Lower lobe of right lung (tissue), 2 donors: ENCODE measurements around the gene ADGRV1. TPM values are rescaled to one million over a fixed set of nuclear protein-coding genes. Genes with fewer than 3 reads are reported as not detected.
"Not testable (repeated sequence)": the region's sequence is repeated elsewhere in the genome, so short reads cannot be mapped to it uniquely, and the experiment has no call there.

Experiments used
- ATAC-seq, 2 donors: fragments of 200-7000 bp; cut with Tn5 transposase; one replicate each; pipeline ENCODE4 v1.9.1; 2020 to 2022; ENCODE audit warnings: mild to moderate bottlenecking in 2 of 2, moderate library complexity in 2 of 2
- DNase-seq: peaks from one replicate; pipeline ENCODE4 v3.0.0-alpha.2; 2020
- H3K27ac ChIP-seq: fragments of 200-600 bp; one replicate; pipeline ENCODE4 v1.8.0; 2022
- H3K27me3 ChIP-seq: fragments of 200-600 bp; one replicate; pipeline ENCODE4 v1.8.0; 2022; ENCODE audit warnings: low read depth
- H3K36me3 ChIP-seq: fragments of 200-600 bp; one replicate; pipeline ENCODE4 v1.8.0; 2022; ENCODE audit warnings: mild to moderate bottlenecking
- H3K4me1 ChIP-seq: fragments of 200-600 bp; one replicate; pipeline ENCODE4 v1.8.0; 2022
- H3K4me3 ChIP-seq: fragments of 200-600 bp; one replicate; pipeline ENCODE4 v1.8.0; 2022; ENCODE audit warnings: mild to moderate bottlenecking
- H3K9me3 ChIP-seq: fragments of 200-600 bp; one replicate; pipeline ENCODE4 v1.8.0; 2022
- intact Hi-C: fragments of 100-400 bp; cut with DNase I; formaldehyde crosslinking; loops from one replicate; pipeline ENCODE4 v1.11.0; 2022
- total RNA-seq: library from RNA; stranded (reverse); fragmentation: NEBNext Ultra II Directional; extraction: Animal tissue kit (Norgen Biotek cat#: 25700); gene quantifications from one replicate; pipeline ENCODE4 v1.2.1, GENCODE V29; 2021
- TF ChIP-seq, protein P1 (sequence below): fragments of 200-600 bp; IDR thresholded peaks from one replicate; pipeline ENCODE4 v1.8.0; 2022; ENCODE audit warnings: antibody characterized with exemption, mild to moderate bottlenecking
- donor health status: DM: no; HTN: yes; CAD: no; lungs with severe emphysema.

Gene ADGRV1
- total RNA-seq, 1 donor from 2014 or later: 49.7 TPM

DNA sequence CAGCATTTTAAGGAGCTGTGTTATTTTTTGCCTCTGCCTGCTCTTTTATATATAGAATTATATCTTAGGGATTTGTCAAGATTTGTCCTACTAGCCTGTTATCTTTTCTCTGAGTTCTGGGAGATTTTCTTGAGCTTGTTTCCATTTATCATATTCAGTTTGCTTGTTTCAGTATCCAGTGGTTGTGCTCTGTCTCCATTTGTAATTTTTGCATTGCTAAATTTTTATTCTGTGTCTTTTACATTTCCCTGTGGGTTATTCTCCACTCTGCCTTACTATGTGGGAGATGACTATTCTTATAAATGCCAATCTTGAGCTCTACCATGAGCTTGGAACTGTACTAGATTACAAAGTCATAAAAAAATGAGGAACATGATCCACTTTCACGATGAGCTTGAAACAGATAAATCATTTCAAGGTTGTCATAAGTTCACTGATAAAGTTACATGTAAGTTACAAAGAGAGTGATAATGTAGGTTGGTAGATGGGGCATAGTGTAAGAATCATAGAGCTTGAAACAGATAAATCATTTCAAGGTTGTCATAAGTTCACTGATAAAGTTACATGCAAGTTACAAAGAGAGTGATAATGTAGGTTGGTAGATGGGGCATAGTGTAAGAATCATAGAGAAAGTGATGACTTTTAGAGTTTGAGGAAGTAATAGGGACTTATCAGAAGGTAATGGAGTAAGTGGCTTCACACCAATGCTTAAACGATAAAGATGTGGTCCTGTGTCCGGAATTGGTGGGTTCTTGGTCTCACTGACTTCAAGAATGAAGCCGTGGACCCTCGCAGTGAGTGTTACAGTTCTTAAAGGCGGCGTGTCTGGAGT lies 287.3 kb downstream of the ADGRV1 start:
- H3K36me3 ChIP-seq: no peaks in the 10 kb centered on the region
- ATAC-seq (no peak), DNase-seq (no peak)
- TF ChIP-seq, protein P1, sequence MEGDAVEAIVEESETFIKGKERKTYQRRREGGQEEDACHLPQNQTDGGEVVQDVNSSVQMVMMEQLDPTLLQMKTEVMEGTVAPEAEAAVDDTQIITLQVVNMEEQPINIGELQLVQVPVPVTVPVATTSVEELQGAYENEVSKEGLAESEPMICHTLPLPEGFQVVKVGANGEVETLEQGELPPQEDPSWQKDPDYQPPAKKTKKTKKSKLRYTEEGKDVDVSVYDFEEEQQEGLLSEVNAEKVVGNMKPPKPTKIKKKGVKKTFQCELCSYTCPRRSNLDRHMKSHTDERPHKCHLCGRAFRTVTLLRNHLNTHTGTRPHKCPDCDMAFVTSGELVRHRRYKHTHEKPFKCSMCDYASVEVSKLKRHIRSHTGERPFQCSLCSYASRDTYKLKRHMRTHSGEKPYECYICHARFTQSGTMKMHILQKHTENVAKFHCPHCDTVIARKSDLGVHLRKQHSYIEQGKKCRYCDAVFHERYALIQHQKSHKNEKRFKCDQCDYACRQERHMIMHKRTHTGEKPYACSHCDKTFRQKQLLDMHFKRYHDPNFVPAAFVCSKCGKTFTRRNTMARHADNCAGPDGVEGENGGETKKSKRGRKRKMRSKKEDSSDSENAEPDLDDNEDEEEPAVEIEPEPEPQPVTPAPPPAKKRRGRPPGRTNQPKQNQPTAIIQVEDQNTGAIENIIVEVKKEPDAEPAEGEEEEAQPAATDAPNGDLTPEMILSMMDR: no peak
- H3K27ac ChIP-seq: no peak overlapping the region
- intact Hi-C loops: no loop called here
- no peaks in the 10 kb centered on the region for H3K9me3 ChIP-seq
- no peaks in the 10 kb centered on the region for H3K4me1 ChIP-seq
- no peak overlapping the region for H3K4me3 ChIP-seq
- H3K27me3 ChIP-seq: no peaks in the 10 kb centered on the region

DNA sequence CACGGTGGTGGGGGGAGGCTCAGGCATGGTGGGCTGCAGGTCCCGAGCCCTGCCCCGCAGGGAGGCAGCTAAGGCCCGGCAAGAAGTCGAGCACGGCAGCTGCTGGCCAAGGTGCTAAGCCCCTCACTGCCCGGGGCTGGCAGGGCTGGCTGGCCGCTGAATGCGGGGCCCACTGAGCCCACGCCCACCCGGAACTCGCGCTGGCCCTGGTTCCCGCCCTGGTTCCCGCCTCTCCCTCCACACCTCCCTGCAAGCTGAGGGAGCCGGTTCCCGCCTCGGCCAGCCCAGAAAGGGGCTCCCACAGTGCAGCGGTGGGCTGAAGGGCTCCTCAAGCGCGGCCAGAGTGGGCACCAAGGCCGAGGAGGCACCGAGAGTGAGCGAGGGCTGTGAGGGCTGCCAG lies 289.0 kb downstream of the ADGRV1 start:
- H3K9me3 ChIP-seq, H3K4me3 ChIP-seq, DNase-seq, H3K27ac ChIP-seq, intact Hi-C loops, H3K4me1 ChIP-seq, H3K27me3 ChIP-seq, H3K36me3 ChIP-seq, ATAC-seq: not testable (repeated sequence)

DNA sequence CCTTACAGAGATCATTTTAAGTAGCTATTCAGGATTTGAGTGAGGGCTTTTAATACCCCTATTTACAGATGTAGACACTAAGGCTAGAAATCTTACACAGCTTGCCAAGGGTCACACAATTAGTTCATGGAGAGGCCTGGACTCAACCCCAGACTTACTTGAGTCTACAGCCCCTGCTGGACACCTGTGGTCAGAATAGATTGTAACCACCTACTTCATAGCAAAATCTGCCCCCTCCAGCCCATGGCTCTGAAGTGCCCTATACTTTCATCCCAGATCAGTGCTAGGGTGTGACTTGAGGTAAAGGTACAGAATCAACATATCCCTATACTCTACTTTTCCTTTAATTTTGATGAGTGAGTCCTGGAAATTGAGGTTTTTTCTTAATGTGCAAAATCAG lies 291.3 kb downstream of the ADGRV1 start:
- intact Hi-C loops: no loop called here
- H3K36me3 ChIP-seq: no peaks in the 10 kb centered on the region
- ATAC-seq (no peak), DNase-seq (no peak)
- H3K4me1 ChIP-seq: no peaks in the 10 kb centered on the region
- TF ChIP-seq, protein P1: no peak
- no peaks in the 10 kb centered on the region for H3K27me3 ChIP-seq
- H3K4me3 ChIP-seq: no peak overlapping the region
- no peak overlapping the region for H3K27ac ChIP-seq
- no peaks in the 10 kb centered on the region for H3K9me3 ChIP-seq

DNA sequence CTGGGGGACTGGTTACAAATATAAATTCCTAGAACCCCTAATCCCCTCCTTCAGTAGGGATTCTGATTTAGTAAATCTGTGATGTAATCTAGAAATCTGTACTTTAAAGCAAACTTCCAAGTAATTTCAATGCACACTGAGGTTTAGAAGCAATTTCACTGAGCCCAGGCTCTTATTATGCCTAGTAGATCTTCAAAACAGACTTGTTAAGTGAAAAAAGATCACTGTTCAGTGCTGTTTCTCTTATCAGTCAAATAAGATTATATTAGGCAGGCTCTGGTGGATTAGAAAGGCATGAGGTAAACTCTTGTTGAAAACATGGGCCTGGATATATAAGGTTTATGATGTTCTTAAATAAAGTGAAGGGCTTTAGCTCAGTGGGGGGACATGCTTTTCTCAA lies 293.9 kb downstream of the ADGRV1 start:
- ATAC-seq (no peak), DNase-seq (no peak)
- Histone ChIP-seq H3K27me3 (no peaks in the 10 kb centered on the region), H3K9me3 (no peaks in the 10 kb centered on the region), H3K27ac (no peak overlapping the region), H3K4me3 (no peak overlapping the region), H3K36me3 (no peaks in the 10 kb centered on the region), H3K4me1 (no peaks in the 10 kb centered on the region)
- TF ChIP-seq, protein P1: no peak
- intact Hi-C loops: no loop called here

DNA sequence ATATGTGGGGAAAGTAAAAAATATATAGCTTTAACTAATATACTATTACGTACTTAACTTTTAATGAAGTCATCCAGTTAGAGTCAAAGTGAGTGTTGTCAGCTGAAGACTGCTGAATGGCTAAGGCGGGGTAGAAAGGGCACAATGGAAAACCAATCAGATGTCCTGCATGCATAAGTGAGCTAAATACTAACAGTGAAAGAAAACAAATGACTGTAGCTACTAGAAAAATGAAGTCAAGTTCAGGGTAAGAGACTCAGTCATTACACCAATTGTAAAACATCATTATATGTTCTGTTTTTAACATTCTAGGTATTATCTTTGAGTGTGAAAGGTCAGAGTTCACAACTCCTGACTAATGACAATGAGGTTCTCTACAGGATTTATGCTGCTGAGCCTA lies 295.2 kb downstream of the ADGRV1 start:
- Histone ChIP-seq H3K36me3 (no peaks in the 10 kb centered on the region), H3K4me3 (no peak overlapping the region), H3K27me3 (no peaks in the 10 kb centered on the region), H3K27ac (no peak overlapping the region), H3K9me3 (no peaks in the 10 kb centered on the region), H3K4me1 (no peaks in the 10 kb centered on the region)
- ATAC-seq: no peak
- intact Hi-C loops: no loop called here
- no peak for DNase-seq
- TF ChIP-seq, protein P1: no peak

DNA sequence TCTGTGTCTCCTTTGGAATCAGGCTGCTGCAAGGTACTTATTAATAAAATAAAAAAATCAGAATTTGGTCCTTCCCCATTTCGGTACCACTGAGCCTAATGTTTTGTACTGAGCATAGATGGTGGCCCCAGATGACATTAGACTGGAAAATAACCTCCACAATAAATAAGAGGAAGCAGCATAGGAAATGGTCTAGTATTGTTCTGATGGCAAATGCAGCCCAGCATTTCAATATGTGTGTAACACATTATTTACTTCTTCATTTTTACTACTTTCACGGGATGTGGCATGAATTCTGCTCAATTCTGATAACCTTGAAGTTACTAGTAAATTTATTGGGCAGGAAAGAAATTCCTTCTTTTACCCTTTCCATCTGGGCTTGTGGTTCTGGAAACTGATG lies 295.6 kb downstream of the ADGRV1 start:
- Histone ChIP-seq H3K9me3 (no peaks in the 10 kb centered on the region), H3K36me3 (no peaks in the 10 kb centered on the region), H3K4me3 (no peak overlapping the region), H3K27me3 (no peaks in the 10 kb centered on the region), H3K4me1 (no peaks in the 10 kb centered on the region), H3K27ac (no peak overlapping the region)
- intact Hi-C loops: no loop called here
- TF ChIP-seq, protein P1: no peak
- DNase-seq (no peak), ATAC-seq (no peak)
